ENCODE measurements around the gene NOTUM.

DNA sequence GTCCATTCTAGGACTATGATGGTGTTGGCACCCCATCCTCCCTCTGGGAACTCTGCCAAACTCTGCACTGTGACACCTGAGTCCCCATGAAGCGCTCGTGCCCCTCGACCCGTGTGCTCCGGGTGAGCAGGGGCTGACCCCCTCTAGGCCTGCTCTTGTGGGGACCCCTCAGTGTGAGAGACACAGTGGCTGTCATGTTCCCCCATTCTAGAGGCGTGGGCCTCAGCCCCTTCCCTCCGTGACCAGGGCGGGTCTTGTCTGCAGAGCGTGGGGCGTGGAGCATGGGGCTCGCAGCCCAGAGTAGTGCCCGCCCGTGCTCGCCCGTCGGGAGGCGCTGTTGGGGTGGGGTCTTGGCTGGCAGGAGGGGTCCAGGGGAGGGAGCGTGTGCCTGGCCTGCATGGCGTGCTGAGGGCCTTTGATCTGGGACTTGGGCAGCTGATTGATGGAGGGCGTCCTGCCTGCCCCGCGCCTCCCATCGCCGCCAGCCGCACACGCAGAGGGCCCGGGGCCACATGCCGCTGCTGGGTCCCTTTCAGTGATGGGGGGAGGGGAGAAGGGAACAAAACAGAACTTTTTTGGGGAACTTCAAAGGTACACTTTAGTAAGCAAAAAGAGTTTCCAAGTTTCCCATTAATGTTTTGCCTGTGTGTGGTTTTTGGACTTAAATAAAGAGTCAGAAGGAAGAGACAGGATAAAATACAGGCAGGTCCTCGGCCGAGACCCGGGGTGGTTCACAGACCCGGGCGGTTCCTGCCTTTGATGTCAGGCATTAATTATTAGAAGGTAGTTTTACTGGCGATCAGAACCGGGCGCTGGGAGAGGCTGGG lies 39.2 kb upstream of the NOTUM start:
- TF ChIP-seq POLR2AphosphoS5 (IDR thresholded peaks at IDR 0.05; ENCODE audit: low read depth, low read length) = no peak
- no peak for TF ChIP-seq TAF1 (IDR thresholded peaks at IDR 0.05; ENCODE audit: low read depth, low read length)

All from GM12891 (cell line).